ENCODE measurements around the gene BHLHE40. TPM values are rescaled to one million over a fixed set of nuclear protein-coding genes. Genes with fewer than 3 reads are reported as not detected.
A peak's percentile ranks its signal among the peaks of the same experiment; 100 is the strongest.

The BHLHE40 gene
- total RNA-seq, 1 donor from 2014 or later: 13.6 TPM

DNA sequence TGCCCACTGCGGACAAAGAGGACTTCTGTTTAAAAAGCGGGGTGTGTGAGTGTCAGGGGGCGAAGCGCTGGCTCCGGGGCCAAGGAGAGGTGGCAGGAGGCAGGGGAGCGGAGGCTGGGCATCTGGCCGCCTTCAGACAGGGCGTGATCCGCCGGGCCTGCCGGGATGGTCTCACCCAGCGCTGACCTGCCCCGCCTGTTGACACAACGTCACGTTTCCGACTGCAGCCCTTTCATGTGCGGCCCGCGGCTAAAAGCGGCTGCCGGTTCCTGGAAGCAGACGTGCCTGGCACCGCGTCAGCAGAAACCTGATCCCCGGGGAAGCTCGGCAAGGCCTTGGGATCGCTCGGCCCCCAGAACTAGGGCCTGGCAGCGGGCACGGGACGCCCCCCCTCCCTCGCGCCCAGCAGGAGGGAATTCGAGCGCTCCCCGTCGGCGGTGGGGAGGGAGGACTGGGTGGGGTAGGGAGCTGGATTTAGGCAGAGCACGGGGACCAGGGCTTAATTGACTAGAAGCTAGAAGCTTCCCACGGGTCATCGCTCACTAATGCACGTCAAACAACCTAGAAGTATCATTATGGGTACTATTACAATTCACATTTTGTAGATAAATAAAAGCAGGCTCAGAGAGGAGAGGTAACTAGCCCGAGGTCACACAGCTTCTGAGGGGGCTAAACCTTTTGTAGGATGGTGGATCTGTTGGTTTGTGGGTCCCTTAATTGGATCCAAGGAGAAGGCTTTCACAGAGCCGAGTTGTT, 7.7 kb downstream of the BHLHE40 start:
- H3K36me3 Mint-ChIP-seq: peaks cover 9% of the 10 kb centered on the region
- peaks cover 32% of the 10 kb centered on the region for H3K4me1 Mint-ChIP-seq (ENCODE audit: unreplicated experiment)
- peaks cover 19% of the 10 kb centered on the region for H3K27me3 Mint-ChIP-seq

DNA sequence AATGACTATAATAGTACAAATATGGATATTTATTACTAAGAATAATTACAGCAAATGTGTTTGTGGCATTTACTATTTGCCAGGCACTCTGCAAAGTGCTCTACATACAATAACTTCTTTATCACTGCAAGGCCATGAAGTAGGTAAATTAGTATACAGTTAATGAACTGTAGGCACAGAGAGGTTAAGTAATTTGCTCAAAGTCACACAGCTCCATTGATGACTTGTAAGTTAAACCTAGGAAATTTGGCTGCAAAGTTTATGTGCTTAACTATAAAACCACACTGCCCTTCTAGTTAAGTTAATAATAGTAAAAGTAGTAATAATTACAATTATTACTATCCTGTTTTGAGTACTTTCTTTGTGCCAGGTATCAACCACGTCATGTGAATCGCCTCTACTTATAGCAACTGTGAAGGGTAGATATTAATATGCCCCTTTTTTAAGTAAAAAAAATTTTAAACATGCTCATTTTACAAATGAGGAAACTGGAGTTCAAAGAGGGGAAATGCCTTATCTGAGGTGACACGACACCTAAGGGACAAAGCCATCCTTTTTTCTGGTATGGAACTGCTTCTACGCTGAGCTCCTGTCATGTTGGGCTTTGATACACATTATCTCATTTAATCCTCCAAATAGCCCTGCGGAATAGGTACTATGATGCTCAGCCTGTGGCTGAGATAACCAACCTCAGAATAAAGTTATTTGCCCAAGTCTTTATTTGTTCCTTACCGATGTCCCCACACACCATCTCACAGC, 8.5 kb downstream of the BHLHE40 start:
- TF ChIP-seq, protein P1, sequence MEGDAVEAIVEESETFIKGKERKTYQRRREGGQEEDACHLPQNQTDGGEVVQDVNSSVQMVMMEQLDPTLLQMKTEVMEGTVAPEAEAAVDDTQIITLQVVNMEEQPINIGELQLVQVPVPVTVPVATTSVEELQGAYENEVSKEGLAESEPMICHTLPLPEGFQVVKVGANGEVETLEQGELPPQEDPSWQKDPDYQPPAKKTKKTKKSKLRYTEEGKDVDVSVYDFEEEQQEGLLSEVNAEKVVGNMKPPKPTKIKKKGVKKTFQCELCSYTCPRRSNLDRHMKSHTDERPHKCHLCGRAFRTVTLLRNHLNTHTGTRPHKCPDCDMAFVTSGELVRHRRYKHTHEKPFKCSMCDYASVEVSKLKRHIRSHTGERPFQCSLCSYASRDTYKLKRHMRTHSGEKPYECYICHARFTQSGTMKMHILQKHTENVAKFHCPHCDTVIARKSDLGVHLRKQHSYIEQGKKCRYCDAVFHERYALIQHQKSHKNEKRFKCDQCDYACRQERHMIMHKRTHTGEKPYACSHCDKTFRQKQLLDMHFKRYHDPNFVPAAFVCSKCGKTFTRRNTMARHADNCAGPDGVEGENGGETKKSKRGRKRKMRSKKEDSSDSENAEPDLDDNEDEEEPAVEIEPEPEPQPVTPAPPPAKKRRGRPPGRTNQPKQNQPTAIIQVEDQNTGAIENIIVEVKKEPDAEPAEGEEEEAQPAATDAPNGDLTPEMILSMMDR (conservative IDR thresholded peaks at IDR 0.05): no peak
- Mint-ChIP-seq H3K4me1 (ENCODE audit: unreplicated experiment) (peaks cover 32% of the 10 kb centered on the region), H3K9me3 (no peaks in the 10 kb centered on the region), H3K4me3 (peak overlapping the region; percentile 69), H3K36me3 (peaks cover 5% of the 10 kb centered on the region), H3K27ac (peak overlapping the region; percentile 38), H3K27me3 (peaks cover 14% of the 10 kb centered on the region)
- no peak for DNase-seq (ENCODE audit: extremely low spot score, unreplicated experiment)

More for the DNA sequence above, 7.7 kb downstream of the BHLHE40 start:
- Mint-ChIP-seq H3K4me3 (peak overlapping the region; percentile 69), H3K9me3 (no peaks in the 10 kb centered on the region), H3K27ac (peak overlapping the region; percentile 38)
- TF ChIP-seq, protein P1 (conservative IDR thresholded peaks at IDR 0.05): no peak
- peak; percentile 90 for DNase-seq (ENCODE audit: extremely low spot score, unreplicated experiment)

DNA sequence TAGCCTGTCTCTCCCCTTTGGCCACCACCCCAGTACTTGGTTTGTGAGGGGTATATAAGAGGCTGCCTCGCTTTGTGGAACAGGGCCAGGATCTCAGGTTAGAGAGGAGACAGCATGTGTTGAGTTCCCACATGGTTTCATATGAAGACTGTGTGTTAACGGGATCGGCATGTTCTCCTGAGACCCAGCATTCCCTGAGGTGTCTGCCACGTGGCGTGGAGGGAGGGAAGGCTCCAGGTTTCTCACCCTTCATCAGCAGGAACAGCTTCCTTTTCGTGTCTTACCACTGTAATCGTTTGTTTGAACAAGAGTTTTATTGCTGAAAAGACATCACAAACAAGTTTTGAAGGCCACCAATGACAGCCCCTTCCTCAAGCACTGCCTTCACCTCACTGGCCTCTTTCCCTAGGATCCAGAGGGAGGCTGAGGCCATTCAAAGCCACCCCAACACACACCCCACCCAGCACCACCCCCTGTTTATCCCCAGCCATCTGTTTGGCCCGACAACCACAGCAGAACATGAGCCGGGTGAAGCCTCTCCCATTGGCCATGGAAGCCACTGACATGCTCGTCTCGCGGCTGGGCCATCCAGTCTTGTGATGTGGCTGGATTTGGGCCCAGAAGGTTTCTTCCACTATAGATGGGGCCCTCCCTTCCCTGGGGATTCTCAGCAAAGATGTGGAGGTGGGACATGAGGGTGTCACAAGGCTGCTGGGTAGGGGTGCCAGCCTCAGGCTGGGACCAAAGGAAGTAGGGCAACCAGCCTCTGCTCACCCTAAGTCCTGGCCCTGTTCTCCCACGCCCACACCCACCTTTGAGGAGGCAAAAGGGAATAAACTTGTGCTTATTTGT, 10.0 kb downstream of the BHLHE40 start:
- no peak for DNase-seq (ENCODE audit: extremely low spot score, unreplicated experiment)
- Mint-ChIP-seq H3K27me3 (peaks cover 6% of the 10 kb centered on the region), H3K4me1 (ENCODE audit: unreplicated experiment) (peaks cover 22% of the 10 kb centered on the region), H3K36me3 (no peaks in the 10 kb centered on the region), H3K4me3 (no peak overlapping the region), H3K27ac (peak overlapping the region; percentile 43), H3K9me3 (no peaks in the 10 kb centered on the region)
- TF ChIP-seq, protein P1 (conservative IDR thresholded peaks at IDR 0.05): no peak

DNA sequence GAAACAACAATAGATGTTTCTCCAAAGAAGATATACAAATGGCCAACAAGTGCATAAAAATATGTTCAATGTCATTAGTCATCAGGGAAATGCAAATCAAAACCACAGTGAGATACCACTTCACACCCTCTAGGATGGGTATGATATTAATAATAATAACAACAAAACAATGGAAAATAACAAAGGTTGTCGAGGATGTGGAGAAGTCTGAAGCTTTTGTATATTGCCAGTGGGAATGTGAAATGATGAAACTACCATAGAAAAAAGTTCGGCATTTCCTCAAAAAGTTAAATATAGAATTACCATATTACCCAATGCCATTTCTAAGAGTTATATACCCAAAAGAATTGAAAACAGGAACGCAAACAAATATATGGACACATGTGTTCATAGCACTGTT, 10.8 kb downstream of the BHLHE40 start:
- TF ChIP-seq, protein P1 (conservative IDR thresholded peaks at IDR 0.05): no peak
- Mint-ChIP-seq H3K4me3 (no peak overlapping the region), H3K4me1 (ENCODE audit: unreplicated experiment) (peaks cover 18% of the 10 kb centered on the region), H3K27me3 (peaks cover 6% of the 10 kb centered on the region), H3K27ac (no peak overlapping the region), H3K9me3 (no peaks in the 10 kb centered on the region), H3K36me3 (no peaks in the 10 kb centered on the region)
- DNase-seq (ENCODE audit: extremely low spot score, unreplicated experiment): no peak

DNA sequence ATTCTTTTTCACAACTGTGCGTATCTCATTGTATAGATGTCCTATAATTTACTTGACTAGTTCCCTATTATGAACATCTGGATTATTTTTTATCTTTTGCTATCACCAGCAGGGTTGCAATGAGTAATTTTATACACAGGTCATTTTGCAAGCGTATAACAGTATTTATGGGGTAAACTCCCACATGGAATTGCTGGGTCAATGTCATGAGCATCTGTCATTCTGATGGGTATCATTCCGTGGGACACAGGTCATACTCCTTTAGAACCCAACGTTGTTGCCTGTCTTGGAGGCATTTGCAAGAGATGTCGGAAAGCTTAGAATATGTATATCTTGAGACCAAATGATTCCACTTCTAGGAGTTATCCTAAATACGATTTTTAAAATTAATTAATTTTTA, 12.9 kb downstream of the BHLHE40 start:
- no peaks in the 10 kb centered on the region for H3K9me3 Mint-ChIP-seq
- no peak overlapping the region for H3K4me3 Mint-ChIP-seq
- TF ChIP-seq, protein P1 (conservative IDR thresholded peaks at IDR 0.05): no peak
- H3K36me3 Mint-ChIP-seq: no peaks in the 10 kb centered on the region
- DNase-seq (ENCODE audit: extremely low spot score, unreplicated experiment): no peak
- H3K27me3 Mint-ChIP-seq: peaks cover 5% of the 10 kb centered on the region
- no peak overlapping the region for H3K27ac Mint-ChIP-seq
- peaks cover 13% of the 10 kb centered on the region for H3K4me1 Mint-ChIP-seq (ENCODE audit: unreplicated experiment)
